HEK293 (cell line): Measurements from ENCODE around the gene MX1.

Experiments
- BCL11A ChIP-seq: fragments of 450-650 bp; formaldehyde crosslinking; IDR thresholded peaks from 2 replicates; pipeline ENCODE4 v1.5.1; 2016; ENCODE audit warnings: low read depth, missing biosample characterization, missing genetic modification characterization
- ZEB2 ChIP-seq: fragments of 450-650 bp; formaldehyde crosslinking; IDR thresholded peaks from 2 replicates; pipeline ENCODE4 v1.5.1; 2016; ENCODE audit warnings: missing biosample characterization, missing genetic modification characterization
- ZNF10 ChIP-seq: fragments of 450-650 bp; formaldehyde crosslinking; IDR thresholded peaks from 2 replicates; pipeline ENCODE4 v1.5.1; 2017; ENCODE audit warnings: missing biosample characterization, missing genetic modification characterization
- ZNF114 ChIP-seq: fragments of 450-650 bp; formaldehyde crosslinking; IDR thresholded peaks from 2 replicates; pipeline ENCODE4 v1.5.0; 2017; ENCODE audit warnings: missing biosample characterization, missing genetic modification characterization
- ZNF184 ChIP-seq: fragments of 450-650 bp; IDR thresholded peaks from 2 replicates; pipeline ENCODE4 v1.5.1; 2018; ENCODE audit warnings: missing biosample characterization, mild to moderate bottlenecking, missing genetic modification characterization
- TF ChIP-seq, protein P1 (sequence below): fragments of 450-650 bp; formaldehyde crosslinking; IDR thresholded peaks from 2 replicates; pipeline ENCODE4 v1.5.1; 2016; ENCODE audit warnings: missing biosample characterization, missing genetic modification characterization

DNA sequence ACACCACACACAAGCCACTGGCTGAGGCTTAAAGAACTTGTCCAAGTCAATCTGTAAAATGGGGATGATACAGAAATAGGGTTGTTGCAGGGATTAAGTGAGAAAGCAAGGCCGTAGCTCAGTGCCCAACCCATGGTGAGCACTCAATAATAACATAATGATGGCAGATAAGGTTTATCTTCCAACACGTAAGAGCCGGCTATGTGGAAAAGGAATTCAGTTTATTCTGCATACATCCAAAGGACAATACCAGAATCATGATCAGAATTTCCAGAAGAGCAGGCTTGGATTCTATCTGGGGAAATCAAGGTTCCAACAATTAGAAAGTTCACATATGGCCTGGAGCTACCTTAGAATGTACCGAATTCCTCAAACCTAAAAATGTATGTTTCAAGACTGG lies 77.3 kb downstream of the MX1 start:
- no peak for TF ChIP-seq ZNF10 (tag by site-specific recombination)
- no peak for TF ChIP-seq ZNF184 (tag by site-specific recombination)
- no peak for TF ChIP-seq BCL11A
- TF ChIP-seq ZNF114 (tag by site-specific recombination), result no peak
- TF ChIP-seq, protein P1, sequence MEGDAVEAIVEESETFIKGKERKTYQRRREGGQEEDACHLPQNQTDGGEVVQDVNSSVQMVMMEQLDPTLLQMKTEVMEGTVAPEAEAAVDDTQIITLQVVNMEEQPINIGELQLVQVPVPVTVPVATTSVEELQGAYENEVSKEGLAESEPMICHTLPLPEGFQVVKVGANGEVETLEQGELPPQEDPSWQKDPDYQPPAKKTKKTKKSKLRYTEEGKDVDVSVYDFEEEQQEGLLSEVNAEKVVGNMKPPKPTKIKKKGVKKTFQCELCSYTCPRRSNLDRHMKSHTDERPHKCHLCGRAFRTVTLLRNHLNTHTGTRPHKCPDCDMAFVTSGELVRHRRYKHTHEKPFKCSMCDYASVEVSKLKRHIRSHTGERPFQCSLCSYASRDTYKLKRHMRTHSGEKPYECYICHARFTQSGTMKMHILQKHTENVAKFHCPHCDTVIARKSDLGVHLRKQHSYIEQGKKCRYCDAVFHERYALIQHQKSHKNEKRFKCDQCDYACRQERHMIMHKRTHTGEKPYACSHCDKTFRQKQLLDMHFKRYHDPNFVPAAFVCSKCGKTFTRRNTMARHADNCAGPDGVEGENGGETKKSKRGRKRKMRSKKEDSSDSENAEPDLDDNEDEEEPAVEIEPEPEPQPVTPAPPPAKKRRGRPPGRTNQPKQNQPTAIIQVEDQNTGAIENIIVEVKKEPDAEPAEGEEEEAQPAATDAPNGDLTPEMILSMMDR (tag by site-specific recombination), result no peak
- TF ChIP-seq ZEB2, result no peak
